IPS-NIHi7 (cell line): ENCODE data around the gene SERINC3.

Source experiments
- DNase-seq: peaks from one replicate; pipeline ENCODE4 v3.0.0; 2012; ENCODE audit warnings: mixed read lengths; ENCODE audit errors: extremely low spot score

Gene SERINC3

DNA sequence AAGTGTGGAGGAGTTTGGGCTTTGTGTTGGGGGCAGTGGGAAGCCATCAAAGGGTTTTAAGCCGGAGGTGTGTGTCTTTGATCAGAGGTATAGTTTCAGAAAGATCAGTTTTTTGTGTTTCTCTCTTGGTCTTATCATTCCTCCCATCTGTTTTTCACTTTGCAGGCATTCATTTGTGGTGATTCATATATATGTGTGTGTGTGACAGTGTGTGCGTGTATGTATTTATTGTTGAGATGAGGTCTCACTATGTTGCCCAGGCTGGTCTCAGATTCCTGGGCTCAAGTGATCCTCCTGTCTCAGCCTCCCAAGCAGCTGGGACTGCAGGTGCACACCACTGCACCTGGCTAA, 11.1 kb upstream of the SERINC3 start:
- DNase-seq, result no peak

DNA sequence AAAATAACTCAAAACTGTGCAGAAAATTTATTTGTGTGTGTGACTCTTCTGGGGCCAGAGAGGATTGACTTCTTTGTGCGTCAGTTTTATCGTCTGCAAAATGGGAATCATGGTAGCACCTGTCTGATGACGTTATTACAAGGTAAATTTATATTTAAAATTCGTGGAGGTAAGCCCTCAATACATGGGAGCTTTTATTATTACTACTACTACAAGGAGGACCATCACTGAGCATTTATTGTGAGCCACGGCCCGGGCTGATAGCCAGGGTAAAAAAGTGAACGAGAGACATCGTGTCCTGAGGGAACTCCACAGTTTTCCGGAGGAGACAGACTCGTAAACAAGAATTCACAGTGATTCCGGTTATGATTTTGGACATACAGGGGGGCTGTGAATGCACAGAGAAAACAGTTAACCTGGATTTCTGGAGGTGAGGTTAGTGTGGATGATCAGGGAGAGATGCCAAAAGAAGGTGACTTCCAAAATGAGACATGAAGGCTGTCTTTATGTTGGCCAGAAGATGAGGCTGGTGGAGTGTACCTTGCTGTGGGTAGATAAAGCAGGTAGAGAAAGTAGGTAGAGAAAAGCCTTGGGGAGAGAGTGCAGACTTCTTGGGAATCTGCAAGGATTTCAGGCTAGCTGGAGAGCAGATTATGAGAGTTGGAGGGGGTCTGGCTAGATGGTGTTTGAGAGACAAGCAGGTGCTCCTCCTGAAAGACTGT, 10.6 kb upstream of the SERINC3 start:
- DNase-seq, result no peak

DNA sequence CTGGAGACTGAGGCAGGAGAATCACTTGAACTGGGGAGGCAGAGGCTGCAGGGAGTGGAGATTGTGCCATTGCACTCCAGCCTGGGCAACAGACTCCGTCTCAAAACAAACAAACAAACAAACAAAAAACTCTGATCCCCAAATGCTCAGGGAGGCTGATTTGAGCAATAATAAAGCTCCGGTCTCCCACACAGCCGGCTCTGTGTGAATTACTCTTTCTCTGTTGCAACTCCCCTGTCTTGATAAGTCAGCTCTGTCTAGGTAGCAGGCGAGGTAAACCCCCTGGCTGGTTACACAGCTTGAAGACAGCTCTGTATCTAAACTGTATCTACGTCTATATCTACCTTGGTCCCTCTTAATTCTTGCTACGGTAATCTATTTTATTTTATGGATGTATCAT, 6.4 kb upstream of the SERINC3 start:
- no peak for DNase-seq

DNA sequence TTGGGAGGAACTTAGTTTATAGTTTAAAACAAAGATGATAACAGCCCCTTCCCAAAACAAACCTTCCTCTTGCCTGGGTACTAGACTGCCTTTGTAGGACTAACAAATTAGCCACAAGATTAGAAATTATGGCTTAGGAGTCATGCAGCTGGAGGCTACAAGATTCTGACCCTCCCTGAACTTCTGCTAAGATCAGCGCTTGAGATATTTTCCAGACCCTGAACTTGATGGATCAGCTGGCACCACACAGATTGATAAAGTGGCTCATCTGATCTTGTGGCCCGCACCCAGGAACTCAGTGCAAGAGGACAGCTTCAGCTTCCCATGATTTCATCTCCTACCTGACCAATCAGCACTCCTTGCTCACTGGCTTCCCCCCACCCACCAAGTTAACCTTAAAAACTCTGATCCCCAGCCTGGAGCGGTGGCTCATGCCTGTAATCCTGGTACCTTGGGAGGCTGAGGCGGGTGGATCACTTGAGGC, 5.9 kb upstream of the SERINC3 start:
- DNase-seq, result no peak

DNA sequence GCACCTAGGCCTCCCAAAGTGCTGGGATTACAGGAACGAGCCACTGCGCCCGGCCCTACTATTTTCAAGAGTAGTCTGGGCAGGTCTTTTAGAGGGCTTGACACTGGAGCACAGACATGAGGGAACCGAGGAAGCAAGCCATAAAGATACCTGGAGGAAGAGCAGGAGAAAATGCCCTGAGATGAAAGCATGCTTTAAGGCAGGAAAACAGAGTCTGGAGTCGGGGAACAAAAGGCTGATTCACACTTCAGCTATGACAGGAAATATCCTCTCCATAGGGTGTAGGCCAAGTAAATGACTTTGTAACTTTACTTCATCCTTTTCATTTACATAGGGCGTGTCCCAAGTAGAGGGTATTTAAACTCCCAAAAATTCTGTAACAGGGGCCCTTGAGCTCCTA, 4.3 kb upstream of the SERINC3 start:
- DNase-seq, result no peak

DNA sequence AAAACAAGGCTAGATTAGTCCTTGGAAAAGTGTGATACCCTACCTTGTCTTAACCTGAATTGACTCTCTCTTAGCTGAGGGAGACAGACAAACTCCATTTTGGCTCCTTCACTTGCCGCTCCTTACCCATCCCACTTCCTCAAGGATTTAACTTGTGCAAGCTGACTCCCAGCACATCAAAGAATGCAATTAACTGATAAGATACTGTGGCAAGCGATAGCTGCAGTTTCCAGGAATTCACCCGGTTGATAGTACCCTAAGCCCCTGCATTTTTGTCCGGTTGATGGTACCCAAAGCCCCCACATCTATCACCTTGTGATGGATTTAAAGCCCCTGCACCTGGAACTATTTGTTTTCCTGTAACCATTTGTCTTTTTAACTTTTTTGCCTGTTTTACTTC, 1.9 kb upstream of the SERINC3 start:
- no peak for DNase-seq

DNA sequence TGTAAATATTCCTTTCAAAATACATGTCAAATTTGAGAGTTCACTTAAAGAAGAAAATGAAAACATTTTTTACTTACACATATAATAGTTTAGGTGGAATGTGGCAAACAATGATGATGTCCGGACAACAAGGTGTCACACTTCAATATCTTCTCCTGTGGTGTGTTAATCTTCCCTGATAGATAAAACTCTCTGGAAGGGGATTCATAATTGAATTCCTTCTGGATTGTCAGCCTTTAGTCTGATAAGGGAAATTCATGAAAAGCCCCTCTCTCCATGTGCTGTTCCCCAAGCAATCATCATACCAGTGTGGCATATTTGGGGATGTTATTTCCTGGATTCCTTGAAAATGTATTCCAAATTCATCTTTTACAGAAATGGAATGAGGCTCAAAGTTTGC, 971 bp upstream of the SERINC3 start:
- no peak for DNase-seq

DNA sequence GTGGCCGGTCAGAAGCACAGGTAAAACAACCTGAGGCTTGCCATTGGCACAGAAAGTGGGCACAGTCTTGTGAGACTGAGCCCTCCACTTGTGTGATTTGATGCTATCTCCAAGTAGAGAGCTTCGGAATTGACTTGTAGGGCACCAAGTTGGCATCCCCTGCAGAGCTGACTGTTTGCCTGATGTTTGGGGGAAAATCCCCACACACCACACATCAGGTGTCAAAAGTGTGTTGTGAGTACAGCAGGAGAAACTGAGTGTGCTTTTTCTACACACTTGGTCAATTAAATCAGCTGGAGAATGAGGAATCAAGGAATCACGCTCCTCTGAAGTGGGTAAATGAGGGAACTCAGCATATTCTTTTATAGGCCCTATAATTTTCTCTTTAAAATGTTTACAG, 989 bp downstream of the SERINC3 start:
- no peak for DNase-seq

DNA sequence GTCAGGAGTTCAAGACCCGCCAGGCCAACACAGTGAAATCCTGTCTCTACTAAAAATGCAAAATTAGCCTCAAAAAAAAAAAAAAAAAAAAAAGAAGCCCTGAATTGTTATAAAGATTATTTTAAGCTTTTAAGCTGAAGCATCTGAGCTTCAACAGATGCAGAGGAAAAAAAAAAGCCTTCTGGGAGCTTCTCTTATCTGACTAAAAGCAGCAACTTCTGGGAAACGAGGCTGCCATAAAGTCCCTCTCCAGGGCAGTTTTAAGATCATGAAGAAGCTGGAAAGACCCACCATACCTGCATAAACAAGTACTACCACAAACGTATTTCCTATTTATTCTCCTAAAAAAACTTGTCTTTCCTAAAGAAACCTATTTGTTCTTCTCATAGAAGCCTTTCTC, 3.6 kb downstream of the SERINC3 start:
- DNase-seq, result no peak

DNA sequence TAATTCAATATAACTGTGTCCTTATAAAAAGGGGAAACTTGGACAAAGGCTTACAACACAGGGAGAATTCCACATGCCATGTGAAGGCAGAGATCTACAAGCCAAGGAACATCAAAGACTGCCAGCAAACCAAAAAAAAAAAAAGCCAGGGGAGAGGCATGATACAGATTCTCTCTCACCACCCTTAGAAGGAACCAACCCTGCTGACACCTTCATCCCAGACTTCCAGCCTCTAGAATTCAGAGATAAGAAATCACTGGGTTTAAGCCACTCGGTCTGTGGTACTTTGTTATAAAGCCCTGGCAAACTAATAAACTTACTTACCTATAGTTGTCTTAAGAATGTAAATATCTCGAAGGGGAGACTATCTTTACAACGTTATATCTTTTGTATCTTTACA, 4.4 kb downstream of the SERINC3 start:
- no peak for DNase-seq

DNA sequence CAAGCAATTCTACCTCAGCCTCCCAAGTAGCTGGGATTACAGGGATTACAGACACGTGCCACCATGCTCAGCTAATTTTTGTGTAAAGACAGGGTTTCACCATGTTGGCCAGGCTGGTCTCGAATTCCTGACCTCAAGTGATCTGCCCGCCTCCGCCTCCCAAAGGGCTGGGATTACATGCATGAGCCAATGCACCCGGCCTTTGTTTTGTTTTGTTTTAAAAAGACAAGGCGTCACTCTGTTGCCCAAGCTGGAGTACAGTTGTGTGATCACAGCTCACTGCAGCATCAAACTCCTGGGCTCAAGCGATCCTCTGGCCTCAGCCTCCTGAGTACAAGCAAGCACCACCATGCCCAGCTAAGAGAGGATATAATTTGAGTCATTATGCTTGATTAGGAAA, 5.4 kb downstream of the SERINC3 start:
- DNase-seq, result no peak

DNA sequence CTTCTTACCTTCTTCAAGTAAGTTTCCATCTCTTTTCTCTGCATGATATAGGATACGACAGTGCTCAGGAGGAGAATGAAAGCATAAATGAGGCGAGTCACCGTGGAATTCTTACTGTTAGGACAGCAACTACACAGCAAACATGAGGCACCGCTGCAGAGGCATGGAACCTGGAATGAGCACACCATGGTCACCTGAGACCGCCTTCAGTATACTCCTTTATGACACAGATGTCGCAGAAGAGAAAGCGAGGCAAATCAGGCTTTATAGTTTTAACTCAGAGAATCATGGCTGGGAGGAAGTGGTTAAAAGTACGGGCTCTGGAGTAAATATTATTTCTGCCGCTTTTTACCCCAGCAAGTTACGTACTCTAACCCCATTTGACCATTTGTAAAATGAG, 8.0 kb downstream of the SERINC3 start:
- no peak for DNase-seq

DNA sequence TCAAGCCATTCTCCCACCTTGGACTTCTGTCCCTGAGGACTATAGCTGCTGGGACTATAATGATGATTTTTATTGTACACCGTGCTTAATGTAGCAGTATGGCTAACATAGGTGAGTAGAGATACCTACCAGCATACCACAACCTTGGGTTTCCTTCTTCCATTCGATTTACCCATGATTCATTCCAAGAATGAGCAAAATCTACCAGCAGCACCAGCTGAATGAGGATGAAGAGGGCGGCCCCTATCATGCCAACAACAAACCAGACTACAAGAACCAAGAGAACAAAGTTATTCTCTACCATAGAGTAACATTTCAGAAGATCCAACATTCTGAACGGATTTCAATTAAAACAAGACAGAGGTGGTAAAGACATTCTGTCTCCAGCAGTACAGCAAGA, 12.1 kb downstream of the SERINC3 start:
- DNase-seq, result no peak

DNA sequence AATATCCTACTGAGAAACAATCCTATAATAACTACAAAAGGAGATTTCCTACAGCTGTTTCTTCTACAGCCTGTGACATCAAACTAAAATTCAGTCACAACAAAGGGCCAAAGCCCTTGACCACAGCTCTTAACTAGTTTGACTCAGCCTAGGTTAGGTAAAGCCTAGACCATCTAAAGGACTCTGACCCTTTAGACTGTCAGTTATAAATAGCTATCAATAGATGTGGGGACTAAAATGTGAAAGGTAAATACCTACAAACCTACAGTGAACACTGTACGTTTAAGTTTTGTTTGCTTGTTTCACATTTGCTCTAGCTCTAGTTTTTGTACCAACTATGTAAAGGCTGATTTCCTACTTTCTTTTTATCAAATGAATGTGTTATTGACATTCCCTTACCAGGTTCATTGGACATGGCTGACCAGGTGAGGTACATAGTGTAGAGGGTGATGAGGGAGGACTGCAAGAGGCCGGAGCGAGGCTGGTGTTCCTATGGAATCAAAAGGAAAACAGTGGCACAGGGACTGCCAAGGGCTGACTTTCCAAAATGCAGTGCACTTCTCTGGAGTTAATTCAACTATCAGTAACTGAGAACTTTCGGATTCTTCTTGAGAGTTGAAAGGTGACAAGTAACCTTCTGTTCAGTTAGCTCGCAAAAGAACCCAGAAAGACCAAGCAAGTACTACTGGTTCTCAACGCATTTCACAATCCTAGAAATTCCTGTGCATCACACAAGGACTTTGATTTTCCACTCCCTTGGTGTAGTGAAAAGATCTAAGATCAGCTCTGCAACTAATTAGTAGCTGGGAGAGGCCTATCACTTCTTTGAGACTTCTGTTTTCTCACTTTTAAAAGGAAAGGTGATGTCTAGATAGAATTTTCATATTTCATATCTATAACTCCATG, 17.2 kb downstream of the SERINC3 start:
- no peak for DNase-seq

DNA sequence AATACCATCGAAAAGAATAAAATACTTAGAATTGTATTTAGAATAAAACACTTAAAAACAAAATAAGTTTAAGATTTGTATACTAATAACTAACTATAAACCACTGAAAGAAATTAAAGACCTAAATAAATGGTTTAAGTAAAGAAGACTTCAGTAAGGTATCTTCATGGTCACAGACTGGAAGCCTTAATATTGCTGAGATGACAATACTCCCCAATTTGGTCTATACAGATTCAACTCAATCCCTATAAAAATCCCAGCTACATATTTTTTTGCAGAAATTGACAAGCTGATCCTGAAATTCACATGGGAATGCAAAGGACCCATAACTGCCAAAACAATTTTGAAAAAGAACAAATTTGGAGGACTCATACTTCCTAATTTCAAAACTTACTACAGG, 18.9 kb downstream of the SERINC3 start:
- DNase-seq, result no peak

DNA sequence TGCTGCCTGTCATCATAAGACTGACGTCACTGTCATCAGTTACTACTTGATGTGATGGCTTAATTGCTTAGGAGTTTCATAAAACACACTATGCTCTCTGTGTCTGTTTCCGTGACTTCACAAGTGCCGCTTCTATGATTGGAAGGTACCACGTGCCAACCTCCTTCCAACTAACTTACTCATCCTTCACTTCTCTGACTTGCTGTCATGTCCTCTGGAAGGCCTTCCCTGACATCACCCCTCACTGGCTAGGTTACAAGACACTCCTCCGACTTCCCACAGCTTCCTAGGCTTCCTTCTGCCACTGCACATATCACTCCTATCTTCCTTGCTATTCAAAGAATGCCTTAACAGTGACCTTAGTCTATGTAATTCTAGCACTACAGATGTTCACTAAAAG, 20.4 kb downstream of the SERINC3 start:
- no peak for DNase-seq

DNA sequence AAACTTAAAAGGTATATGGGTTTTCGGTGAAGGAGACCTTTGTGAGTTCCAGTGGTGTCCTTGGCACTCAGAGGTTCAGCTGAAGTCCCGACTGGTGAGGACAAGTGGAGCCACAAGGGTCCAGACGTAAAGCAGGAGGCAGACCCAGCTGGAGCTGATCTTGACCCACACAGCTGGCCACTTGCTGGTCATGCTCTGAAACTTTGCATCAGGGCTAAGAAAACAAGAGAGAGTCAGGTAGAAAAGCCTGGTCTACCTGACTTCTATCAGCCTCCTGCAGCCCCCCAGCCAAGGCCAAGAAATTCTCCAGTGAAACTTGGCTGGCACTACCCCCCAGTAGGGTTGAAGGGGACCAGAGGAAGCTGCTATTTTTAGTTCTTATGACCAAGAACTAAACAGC, 21.6 kb downstream of the SERINC3 start:
- DNase-seq, result no peak

DNA sequence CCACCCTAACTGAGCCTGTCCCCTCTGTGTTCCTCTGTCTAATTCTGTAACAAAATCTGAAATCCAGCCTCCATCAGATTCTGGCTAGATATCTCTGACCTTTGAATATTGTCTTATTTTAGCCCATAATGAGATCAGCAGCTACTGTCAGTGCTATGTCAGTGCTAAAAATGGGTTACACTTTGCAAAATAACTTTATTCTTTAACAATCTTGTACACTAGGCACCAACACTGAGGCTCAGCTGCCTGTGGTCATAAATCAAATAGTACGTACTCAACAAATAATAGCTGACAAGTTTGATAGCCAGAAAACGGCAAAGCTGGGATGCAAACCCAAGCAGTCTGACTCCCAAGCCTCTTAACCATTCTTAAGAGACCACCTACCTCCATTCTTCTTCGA, 24.1 kb downstream of the SERINC3 start:
- DNase-seq, result no peak

DNA sequence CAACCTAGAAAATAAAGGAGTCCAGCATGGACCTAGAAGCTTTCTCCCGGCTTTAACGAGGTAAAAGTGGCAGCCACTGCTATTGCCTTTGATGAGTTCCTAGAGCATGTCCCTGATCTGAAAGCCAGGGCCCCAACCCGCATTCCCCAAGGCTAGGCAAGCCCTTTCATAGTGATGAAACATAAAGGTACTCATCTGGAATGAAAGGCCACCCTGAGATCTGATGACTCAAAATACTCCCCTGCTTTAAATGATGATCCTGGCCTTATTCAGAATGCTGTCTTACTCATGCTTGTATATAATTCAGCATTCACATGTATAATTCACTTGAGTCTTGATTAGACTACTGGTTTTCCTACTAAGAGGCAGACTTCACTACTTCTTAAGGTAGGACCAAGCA, 24.9 kb downstream of the SERINC3 start:
- DNase-seq, result no peak

DNA sequence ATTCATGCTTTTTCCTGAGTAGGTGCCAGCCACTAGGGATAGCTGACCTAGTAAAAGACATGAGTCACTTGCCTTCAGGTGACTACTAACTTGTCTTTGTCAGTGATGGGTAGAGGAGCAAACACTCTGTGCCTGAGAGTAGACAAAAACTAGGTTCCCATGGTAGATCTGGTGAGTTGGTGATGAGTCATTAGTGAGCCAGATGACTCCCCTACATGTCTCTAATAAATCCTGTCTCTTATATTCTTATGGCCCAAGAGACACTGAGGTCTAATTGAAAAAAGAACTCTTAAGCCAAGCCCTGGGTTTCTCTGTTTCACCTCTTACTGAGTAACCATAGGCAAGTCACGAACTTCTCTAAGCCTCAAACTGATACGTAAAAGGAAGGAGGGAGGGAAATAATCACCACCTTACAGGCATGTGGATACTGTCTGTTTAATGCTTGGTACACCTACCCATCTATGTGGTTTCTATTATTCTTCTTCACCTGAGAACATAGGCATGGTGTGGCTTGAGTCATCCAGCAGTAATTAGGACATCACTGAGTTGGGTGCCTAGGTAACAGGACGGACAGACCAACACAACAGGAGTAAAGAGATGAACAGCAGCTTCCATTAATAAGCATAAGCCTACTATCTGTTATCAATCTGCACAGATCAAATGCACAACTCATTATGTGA, 25.9 kb downstream of the SERINC3 start:
- DNase-seq, result no peak

DNA sequence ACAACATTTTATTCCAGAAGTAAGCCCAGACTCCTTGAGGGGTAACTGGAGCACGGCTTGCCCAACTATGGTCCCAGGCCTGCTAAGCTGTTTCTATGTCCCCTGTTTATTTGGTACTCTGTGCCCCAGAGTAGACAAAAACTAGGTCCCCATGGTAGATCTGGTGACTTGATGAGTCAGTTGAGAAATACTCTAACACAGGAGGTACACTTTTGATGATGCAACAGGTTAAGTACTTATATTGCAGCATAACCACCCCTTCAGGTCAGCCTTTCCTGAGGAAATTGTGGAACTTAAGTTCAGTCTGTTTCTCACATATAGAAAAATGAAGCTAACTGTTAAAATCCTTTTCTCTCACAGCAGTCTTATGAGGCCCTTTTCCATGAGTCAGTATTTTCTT, 26.6 kb downstream of the SERINC3 start:
- DNase-seq, result no peak

DNA sequence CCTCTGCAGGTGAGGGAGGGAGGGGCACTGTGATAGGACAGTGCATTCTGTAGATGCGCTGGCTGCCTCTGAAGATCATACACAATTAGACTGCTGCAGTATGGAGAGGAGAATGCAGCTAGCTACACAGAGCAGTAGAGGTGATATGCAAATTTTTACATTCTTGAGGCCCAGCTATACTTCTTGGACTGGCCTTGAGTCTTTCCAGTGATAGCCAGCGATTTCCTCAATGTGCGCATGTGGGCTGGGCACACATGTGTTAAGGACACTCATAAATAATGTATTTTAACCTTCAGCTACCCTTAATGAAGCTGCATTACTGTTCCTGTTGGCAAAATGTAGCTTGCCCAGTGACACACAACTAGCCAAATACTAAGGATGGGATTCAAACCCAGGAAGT, 27.2 kb downstream of the SERINC3 start:
- DNase-seq, result no peak

DNA sequence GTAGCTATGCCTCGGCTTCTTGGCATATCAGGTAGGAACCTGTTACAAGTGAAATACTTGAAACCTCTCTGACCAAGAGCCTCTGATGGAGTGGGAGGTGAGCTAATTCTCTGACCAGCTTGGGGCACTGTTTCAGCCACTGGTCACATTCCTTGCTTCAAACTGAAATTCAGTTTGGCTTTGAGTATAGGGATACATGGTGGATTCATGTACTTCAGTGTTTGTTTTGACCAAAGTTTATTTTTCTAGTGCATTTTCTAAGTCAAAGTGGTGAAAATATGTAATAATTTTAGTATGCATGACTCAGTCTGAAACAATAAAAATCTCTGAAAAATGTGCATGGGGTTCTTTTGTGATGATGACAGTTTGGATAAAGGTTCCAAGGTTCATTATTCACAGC, 27.6 kb downstream of the SERINC3 start:
- DNase-seq, result no peak
